K562 (cell line): ENCODE results near the gene FUZ.

ENCODE experiments used
- HOMEZ ChIP-seq: fragments of 250-450 bp; sonication (Bioruptor Pico); IDR thresholded peaks from 2 replicates; pipeline ENCODE4 v1.4.0; 2020; ENCODE audit warnings: mild to moderate bottlenecking, moderate library complexity
- MEF2A ChIP-seq: IDR thresholded peaks from 2 replicates; pipeline ENCODE4 v1.6.1; 2011; ENCODE audit warnings: low read depth, mild to moderate bottlenecking, low read length, moderate library complexity; ENCODE audit not compliant: control insufficient read depth
- POLR2AphosphoS2 ChIP-seq: IDR thresholded peaks from 2 replicates; pipeline ENCODE4 v1.6.1; 2012; ENCODE audit warnings: low read length, improper control_type of control experiment
- RBBP5 ChIP-seq: fragments of 200-600 bp; sonication (generic); IDR thresholded peaks from 2 replicates; pipeline ENCODE4 v1.6.1; 2012; ENCODE audit warnings: borderline replicate concordance, mild to moderate bottlenecking, low read length, control low read depth, inconsistent platforms; ENCODE audit not compliant: insufficient read depth, poor library complexity, severe bottlenecking
- RBM39 ChIP-seq: fragments of 200-400 bp; formaldehyde crosslinking; optimal IDR thresholded peaks from 2 replicates; pipeline ENCODE3; 2018; ENCODE audit warnings: low read depth, low read length
- TCF7L2 ChIP-seq: fragments of 150-350 bp; IDR thresholded peaks from 2 replicates; pipeline ENCODE4 v1.6.1; 2016; ENCODE audit warnings: low read depth, mild to moderate bottlenecking, low read length, moderate library complexity
- TF ChIP-seq, protein P1 (sequence below): sonication (generic); formaldehyde crosslinking; IDR thresholded peaks from 2 replicates; pipeline ENCODE4 v1.8.0; 2023; ENCODE audit warnings: mild to moderate bottlenecking, missing genetic modification reagents
- TF ChIP-seq, protein P2 (sequence below): IDR thresholded peaks from 3 replicates; pipeline ENCODE4 v1.6.1; 2011; ENCODE audit warnings: borderline replicate concordance, mild to moderate bottlenecking, moderate library complexity; ENCODE audit not compliant: insufficient read length; ENCODE audit errors: extremely low read depth
- TF ChIP-seq, protein P3 (sequence below): fragments of 450-650 bp; formaldehyde crosslinking; IDR thresholded peaks from 2 replicates; pipeline ENCODE4 v1.4.0; 2020; ENCODE audit warnings: mild to moderate bottlenecking, moderate library complexity
- TF ChIP-seq, protein P4 (sequence below): fragments of 450-650 bp; formaldehyde crosslinking; IDR thresholded peaks from 2 replicates; pipeline ENCODE4 v1.4.0; 2020; ENCODE audit warnings: mild to moderate bottlenecking, moderate library complexity

GRCh38 chr19:49838885-49839588 lies 25.9 kb upstream of the FUZ start:
- TF ChIP-seq POLR2AphosphoS2 (no peak), HOMEZ (CRISPR knock-in tag) (no peak), RBBP5 (no peak), TCF7L2 (no peak), RBM39 (no peak), MEF2A (no peak)
- TF ChIP-seq, protein P1, sequence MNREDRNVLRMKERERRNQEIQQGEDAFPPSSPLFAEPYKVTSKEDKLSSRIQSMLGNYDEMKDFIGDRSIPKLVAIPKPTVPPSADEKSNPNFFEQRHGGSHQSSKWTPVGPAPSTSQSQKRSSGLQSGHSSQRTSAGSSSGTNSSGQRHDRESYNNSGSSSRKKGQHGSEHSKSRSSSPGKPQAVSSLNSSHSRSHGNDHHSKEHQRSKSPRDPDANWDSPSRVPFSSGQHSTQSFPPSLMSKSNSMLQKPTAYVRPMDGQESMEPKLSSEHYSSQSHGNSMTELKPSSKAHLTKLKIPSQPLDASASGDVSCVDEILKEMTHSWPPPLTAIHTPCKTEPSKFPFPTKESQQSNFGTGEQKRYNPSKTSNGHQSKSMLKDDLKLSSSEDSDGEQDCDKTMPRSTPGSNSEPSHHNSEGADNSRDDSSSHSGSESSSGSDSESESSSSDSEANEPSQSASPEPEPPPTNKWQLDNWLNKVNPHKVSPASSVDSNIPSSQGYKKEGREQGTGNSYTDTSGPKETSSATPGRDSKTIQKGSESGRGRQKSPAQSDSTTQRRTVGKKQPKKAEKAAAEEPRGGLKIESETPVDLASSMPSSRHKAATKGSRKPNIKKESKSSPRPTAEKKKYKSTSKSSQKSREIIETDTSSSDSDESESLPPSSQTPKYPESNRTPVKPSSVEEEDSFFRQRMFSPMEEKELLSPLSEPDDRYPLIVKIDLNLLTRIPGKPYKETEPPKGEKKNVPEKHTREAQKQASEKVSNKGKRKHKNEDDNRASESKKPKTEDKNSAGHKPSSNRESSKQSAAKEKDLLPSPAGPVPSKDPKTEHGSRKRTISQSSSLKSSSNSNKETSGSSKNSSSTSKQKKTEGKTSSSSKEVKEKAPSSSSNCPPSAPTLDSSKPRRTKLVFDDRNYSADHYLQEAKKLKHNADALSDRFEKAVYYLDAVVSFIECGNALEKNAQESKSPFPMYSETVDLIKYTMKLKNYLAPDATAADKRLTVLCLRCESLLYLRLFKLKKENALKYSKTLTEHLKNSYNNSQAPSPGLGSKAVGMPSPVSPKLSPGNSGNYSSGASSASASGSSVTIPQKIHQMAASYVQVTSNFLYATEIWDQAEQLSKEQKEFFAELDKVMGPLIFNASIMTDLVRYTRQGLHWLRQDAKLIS (CRISPR knock-in tag), result no peak
- TF ChIP-seq, protein P2, sequence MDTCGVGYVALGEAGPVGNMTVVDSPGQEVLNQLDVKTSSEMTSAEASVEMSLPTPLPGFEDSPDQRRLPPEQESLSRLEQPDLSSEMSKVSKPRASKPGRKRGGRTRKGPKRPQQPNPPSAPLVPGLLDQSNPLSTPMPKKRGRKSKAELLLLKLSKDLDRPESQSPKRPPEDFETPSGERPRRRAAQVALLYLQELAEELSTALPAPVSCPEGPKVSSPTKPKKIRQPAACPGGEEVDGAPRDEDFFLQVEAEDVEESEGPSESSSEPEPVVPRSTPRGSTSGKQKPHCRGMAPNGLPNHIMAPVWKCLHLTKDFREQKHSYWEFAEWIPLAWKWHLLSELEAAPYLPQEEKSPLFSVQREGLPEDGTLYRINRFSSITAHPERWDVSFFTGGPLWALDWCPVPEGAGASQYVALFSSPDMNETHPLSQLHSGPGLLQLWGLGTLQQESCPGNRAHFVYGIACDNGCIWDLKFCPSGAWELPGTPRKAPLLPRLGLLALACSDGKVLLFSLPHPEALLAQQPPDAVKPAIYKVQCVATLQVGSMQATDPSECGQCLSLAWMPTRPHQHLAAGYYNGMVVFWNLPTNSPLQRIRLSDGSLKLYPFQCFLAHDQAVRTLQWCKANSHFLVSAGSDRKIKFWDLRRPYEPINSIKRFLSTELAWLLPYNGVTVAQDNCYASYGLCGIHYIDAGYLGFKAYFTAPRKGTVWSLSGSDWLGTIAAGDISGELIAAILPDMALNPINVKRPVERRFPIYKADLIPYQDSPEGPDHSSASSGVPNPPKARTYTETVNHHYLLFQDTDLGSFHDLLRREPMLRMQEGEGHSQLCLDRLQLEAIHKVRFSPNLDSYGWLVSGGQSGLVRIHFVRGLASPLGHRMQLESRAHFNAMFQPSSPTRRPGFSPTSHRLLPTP, result no peak
- TF ChIP-seq, protein P3, sequence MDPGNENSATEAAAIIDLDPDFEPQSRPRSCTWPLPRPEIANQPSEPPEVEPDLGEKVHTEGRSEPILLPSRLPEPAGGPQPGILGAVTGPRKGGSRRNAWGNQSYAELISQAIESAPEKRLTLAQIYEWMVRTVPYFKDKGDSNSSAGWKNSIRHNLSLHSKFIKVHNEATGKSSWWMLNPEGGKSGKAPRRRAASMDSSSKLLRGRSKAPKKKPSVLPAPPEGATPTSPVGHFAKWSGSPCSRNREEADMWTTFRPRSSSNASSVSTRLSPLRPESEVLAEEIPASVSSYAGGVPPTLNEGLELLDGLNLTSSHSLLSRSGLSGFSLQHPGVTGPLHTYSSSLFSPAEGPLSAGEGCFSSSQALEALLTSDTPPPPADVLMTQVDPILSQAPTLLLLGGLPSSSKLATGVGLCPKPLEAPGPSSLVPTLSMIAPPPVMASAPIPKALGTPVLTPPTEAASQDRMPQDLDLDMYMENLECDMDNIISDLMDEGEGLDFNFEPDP (CRISPR knock-in tag), result no peak
- TF ChIP-seq, protein P4, sequence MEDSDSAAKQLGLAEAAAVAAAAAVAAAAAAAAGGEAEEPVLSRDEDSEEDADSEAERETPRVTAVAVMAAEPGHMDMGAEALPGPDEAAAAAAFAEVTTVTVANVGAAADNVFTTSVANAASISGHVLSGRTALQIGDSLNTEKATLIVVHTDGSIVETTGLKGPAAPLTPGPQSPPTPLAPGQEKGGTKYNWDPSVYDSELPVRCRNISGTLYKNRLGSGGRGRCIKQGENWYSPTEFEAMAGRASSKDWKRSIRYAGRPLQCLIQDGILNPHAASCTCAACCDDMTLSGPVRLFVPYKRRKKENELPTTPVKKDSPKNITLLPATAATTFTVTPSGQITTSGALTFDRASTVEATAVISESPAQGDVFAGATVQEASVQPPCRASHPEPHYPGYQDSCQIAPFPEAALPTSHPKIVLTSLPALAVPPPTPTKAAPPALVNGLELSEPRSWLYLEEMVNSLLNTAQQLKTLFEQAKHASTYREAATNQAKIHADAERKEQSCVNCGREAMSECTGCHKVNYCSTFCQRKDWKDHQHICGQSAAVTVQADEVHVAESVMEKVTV (CRISPR knock-in tag), result no peak
